ENCODE measurements around the gene GHR. TPM values are rescaled to one million over a fixed set of nuclear protein-coding genes. Genes with fewer than 3 reads are reported as not detected.

GHR gene
- total RNA-seq, 1 experiment from 2014 or later, result 2.2 TPM

GRCh38 chr5:42555797-42556196, 132.6 kb downstream of the GHR start:
- Histone ChIP-seq H3K9me3 (ENCODE audit: low read length) (no peaks in the 10 kb centered on the region), H3F3A (ENCODE audit: low read length, unreplicated experiment) (no peaks in the 10 kb centered on the region), H4K20me1 (ENCODE audit: low read length) (no peaks in the 10 kb centered on the region), H3K36me3 (ENCODE audit: low read depth, low read length) (no peaks in the 10 kb centered on the region), H3K4me3 (ENCODE audit: low read length) (no peak overlapping the region), H3K4me2 (ENCODE audit: low read length) (no peak overlapping the region), H3K9ac (ENCODE audit: low read length) (no peak overlapping the region), H3K79me2 (ENCODE audit: low read length) (no peaks in the 10 kb centered on the region), H3K27ac (ENCODE audit: low read length) (no peak overlapping the region), H3K4me1 (ENCODE audit: insufficient read depth, low read length) (peaks cover 7% of the 10 kb centered on the region), H3K27me3 (ENCODE audit: low read length) (no peaks in the 10 kb centered on the region), H2AFZ (ENCODE audit: low read length) (no peak overlapping the region), H3K9me2 (replicated peaks; ENCODE audit: low read length) (no peaks in the 10 kb centered on the region)
- intact Hi-C loops (cut with micrococcal nuclease), result no loop called here
- DNase-seq (peak; percentile 74), ATAC-seq (peak; percentile 37; the same call in 1 of the 2 replicates)
- no peak for TF ChIP-seq EZH2 (IDR thresholded peaks at IDR 0.05; ENCODE audit: low read length, unreplicated experiment)
- TF ChIP-seq CTCF (conservative IDR thresholded peaks at IDR 0.05; ENCODE audit: low read depth, low read length), result no peak
- TF ChIP-seq EZH2phosphoT487 (IDR thresholded peaks at IDR 0.05; ENCODE audit: borderline replicate concordance, low read length), result no peak
- no TSS peak for BruUV-seq (replicated peaks)
- POLR2A ChIA-PET (ENCODE audit: unreplicated experiment), result interaction anchor here (0.5 kb wide), 1 partner anchor 264 kb away, joined by 5 read pairs; no protein-coding TSS in a partner anchor
- CTCF ChIA-PET, result no interaction called here

- Histone ChIP-seq H3K4me2 (ENCODE audit: low read length) (no peak overlapping the region), H3K4me3 (ENCODE audit: low read length) (no peak overlapping the region), H3K79me2 (ENCODE audit: low read length) (no peaks in the 10 kb centered on the region), H3F3A (ENCODE audit: low read length, unreplicated experiment) (no peaks in the 10 kb centered on the region), H3K27ac (ENCODE audit: low read length) (no peak overlapping the region), H3K9ac (ENCODE audit: low read length) (no peak overlapping the region), H3K9me2 (replicated peaks; ENCODE audit: low read length) (no peaks in the 10 kb centered on the region), H4K20me1 (ENCODE audit: low read length) (no peaks in the 10 kb centered on the region), H3K36me3 (ENCODE audit: low read depth, low read length) (no peaks in the 10 kb centered on the region), H3K9me3 (ENCODE audit: low read length) (no peaks in the 10 kb centered on the region), H3K4me1 (ENCODE audit: insufficient read depth, low read length) (peaks cover 7% of the 10 kb centered on the region), H2AFZ (ENCODE audit: low read length) (no peak overlapping the region), H3K27me3 (ENCODE audit: low read length) (no peaks in the 10 kb centered on the region)
- TF ChIP-seq EZH2 (IDR thresholded peaks at IDR 0.05; ENCODE audit: low read length, unreplicated experiment) (no peak), CTCF (conservative IDR thresholded peaks at IDR 0.05; ENCODE audit: low read depth, low read length) (no peak), EZH2phosphoT487 (IDR thresholded peaks at IDR 0.05; ENCODE audit: borderline replicate concordance, low read length) (no peak)
- ATAC-seq (no peak), DNase-seq (no peak)
- no TSS peak for BruUV-seq (replicated peaks)
- POLR2A ChIA-PET (ENCODE audit: unreplicated experiment), result no interaction called here
- intact Hi-C loops (cut with micrococcal nuclease), result no loop called here
- CTCF ChIA-PET, result no interaction called here
Observed at GRCh38 chr5:42557689-42558088, 134.4 kb downstream of the GHR start.

GRCh38 chr5:42561656-42562055, 138.4 kb downstream of the GHR start:
- Histone ChIP-seq H3K9ac (ENCODE audit: low read length) (no peak overlapping the region), H3K4me1 (ENCODE audit: insufficient read depth, low read length) (no peaks in the 10 kb centered on the region), H3K4me2 (ENCODE audit: low read length) (no peak overlapping the region), H4K20me1 (ENCODE audit: low read length) (no peaks in the 10 kb centered on the region), H3K79me2 (ENCODE audit: low read length) (no peaks in the 10 kb centered on the region), H3K4me3 (ENCODE audit: low read length) (no peak overlapping the region), H3K27ac (ENCODE audit: low read length) (no peak overlapping the region), H2AFZ (ENCODE audit: low read length) (no peak overlapping the region), H3K9me3 (ENCODE audit: low read length) (no peaks in the 10 kb centered on the region), H3K9me2 (replicated peaks; ENCODE audit: low read length) (no peaks in the 10 kb centered on the region), H3K27me3 (ENCODE audit: low read length) (no peaks in the 10 kb centered on the region), H3F3A (ENCODE audit: low read length, unreplicated experiment) (no peaks in the 10 kb centered on the region), H3K36me3 (ENCODE audit: low read depth, low read length) (no peaks in the 10 kb centered on the region)
- ATAC-seq (no peak), DNase-seq (no peak)
- no peak for TF ChIP-seq CTCF (conservative IDR thresholded peaks at IDR 0.05; ENCODE audit: low read depth, low read length)
- no peak for TF ChIP-seq EZH2 (IDR thresholded peaks at IDR 0.05; ENCODE audit: low read length, unreplicated experiment)
- TF ChIP-seq EZH2phosphoT487 (IDR thresholded peaks at IDR 0.05; ENCODE audit: borderline replicate concordance, low read length), result no peak
- intact Hi-C loops (cut with micrococcal nuclease), result no loop called here
- CTCF ChIA-PET, result no interaction called here
- no TSS peak for BruUV-seq (replicated peaks)
- POLR2A ChIA-PET (ENCODE audit: unreplicated experiment), result no interaction called here

Measured in PC-3 (cell line).